Esophagus (tissue), 2 donors: ENCODE data around the gene NFIA. TPM values are rescaled to one million over a fixed set of nuclear protein-coding genes. Genes with fewer than 3 reads are reported as not detected.
A peak's percentile ranks its signal among the peaks of the same experiment; 100 is the strongest.

Experiments used
- H3K27ac ChIP-seq, 2 donors: one replicate each; pipeline ENCODE4 v1.5.1; 2013; ENCODE audit warnings: low read depth in 2 of 2, mild to moderate bottlenecking in 2 of 2, inconsistent platforms in 1 of 2, low read length in 1 of 2, moderate library complexity in 1 of 2
- H3K27me3 ChIP-seq, 2 donors: one replicate each; pipeline ENCODE4 v1.6.1; 2013; ENCODE audit warnings: low read length in 2 of 2, control low read depth in 1 of 2, mild to moderate bottlenecking in 1 of 2; ENCODE audit not compliant: insufficient read depth in 2 of 2, control insufficient read depth in 1 of 2
- H3K36me3 ChIP-seq, 2 donors: one replicate each; pipeline ENCODE4 v1.6.1; 2013; ENCODE audit warnings: low read length in 1 of 2; ENCODE audit not compliant: control insufficient read depth in 2 of 2, insufficient read depth in 2 of 2
- H3K4me1 ChIP-seq, 2 donors: one replicate each; pipeline ENCODE4 v1.6.1; 2013; ENCODE audit warnings: low read length in 1 of 2; ENCODE audit not compliant: control insufficient read depth in 2 of 2, insufficient read depth in 2 of 2
- H3K4me3 ChIP-seq, 2 donors: one replicate each; pipeline ENCODE4 v1.5.1; 2013; ENCODE audit warnings: low read length in 2 of 2, mild to moderate bottlenecking in 2 of 2, low read depth in 1 of 2, moderate library complexity in 1 of 2
- H3K9me3 ChIP-seq, 2 donors: one replicate each; pipeline ENCODE4 v1.6.1; 2013; ENCODE audit warnings: mild to moderate bottlenecking in 2 of 2, low read depth in 1 of 2, low read length in 1 of 2, moderate library complexity in 1 of 2; ENCODE audit not compliant: control insufficient read depth in 2 of 2, insufficient read depth in 1 of 2
- WGBS, 2 donors: extraction: QIAGEN DNeasy Blood & Tissue Kit; methylation state at CpG; one replicate each; pipeline ENCODE4 v1.1.7; 2013; 5-methylcytosine and 5-hydroxymethylcytosine counted together
- polyA plus RNA-seq, 2 donors: library from polyadenylated mRNA; stranded (reverse); fragments of 200-250 nt; gene quantifications; one replicate each; pipeline ENCODE4 v1.2.3, GENCODE V29; 2013
- donor health status: healthy with polysubstance abuse.
- donor health status: Bipolar disorder and iron deficiency.

Gene NFIA
- polyA plus RNA-seq, 2 donors, result 9.0 to 11.0 TPM

- peaks cover 0 to 3% of the 10 kb centered on the region in 2 donors for H3K4me1 ChIP-seq
- H3K27me3 ChIP-seq, result no peaks in the 10 kb centered on the region
- 67 to 71% methylated on average over 3 of the region's 3 CpGs for WGBS, 2 donors
- no peak overlapping the region for H3K4me3 ChIP-seq
- no peaks in the 10 kb centered on the region for H3K36me3 ChIP-seq
- H3K27ac ChIP-seq, result no peak overlapping the region
- H3K9me3 ChIP-seq, result no peaks in the 10 kb centered on the region
These were observed 29.0 kb downstream of the NFIA start for GRCh38 chr1:61111084-61112004.

DNA sequence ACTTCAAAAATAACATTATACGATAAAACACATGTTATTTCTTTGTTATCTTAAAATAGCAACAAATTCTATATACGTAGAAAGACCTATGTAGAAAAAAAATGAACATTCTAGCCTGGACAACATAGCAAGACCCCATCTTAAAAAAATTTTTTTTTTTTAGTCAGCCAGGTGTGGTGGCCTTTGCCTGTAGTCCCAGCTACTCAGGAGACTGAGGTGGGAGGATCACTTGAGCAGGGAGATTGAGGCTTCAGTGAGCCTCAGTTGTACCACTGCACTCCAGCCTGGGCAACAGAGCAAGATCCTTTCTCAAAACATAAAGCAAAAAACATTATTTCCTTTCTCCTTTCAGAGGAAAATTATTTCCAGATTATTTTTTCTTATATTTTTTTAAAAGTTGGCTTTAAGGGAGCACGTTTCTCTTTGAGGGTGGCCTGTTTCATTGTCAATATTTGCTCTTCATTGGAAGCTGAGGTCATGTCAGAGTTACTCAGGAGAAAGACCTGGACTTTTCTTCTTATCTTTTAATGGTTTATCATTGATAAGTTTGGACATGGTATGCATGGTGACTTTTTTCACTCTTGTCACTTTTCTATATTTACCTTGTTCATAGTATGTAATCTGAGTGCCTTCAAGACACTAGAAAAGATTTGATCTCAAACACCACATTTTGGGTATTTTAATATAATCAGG is 32.0 kb downstream of the NFIA start:
- 85 to 92% methylated on average over 3 of the region's 3 CpGs for WGBS, 2 donors
- Histone ChIP-seq H3K4me3 (no peak overlapping the region), H3K9me3 (no peaks in the 10 kb centered on the region), H3K36me3 (no peaks in the 10 kb centered on the region), H3K27ac (no peak overlapping the region), H3K4me1 (peaks cover 0 to 6% of the 10 kb centered on the region in 2 donors), H3K27me3 (no peaks in the 10 kb centered on the region)

GRCh38 chr1:61115436-61115835 is 33.1 kb downstream of the NFIA start:
- 90 to 97% methylated on average over 7 of the region's 7 CpGs for WGBS, 2 donors
- peak overlapping the region in 1 of 2 donors; percentile 26 for H3K27ac ChIP-seq
- H3K36me3 ChIP-seq, result no peaks in the 10 kb centered on the region
- no peaks in the 10 kb centered on the region for H3K9me3 ChIP-seq
- H3K4me3 ChIP-seq, result no peak overlapping the region
- no peaks in the 10 kb centered on the region for H3K27me3 ChIP-seq
- peaks cover 0 to 6% of the 10 kb centered on the region in 2 donors for H3K4me1 ChIP-seq

GRCh38 chr1:61116421-61116820 is 34.1 kb downstream of the NFIA start:
- H3K36me3 ChIP-seq, result no peaks in the 10 kb centered on the region
- H3K27ac ChIP-seq, result no peak overlapping the region
- H3K27me3 ChIP-seq, result no peaks in the 10 kb centered on the region
- H3K4me3 ChIP-seq, result no peak overlapping the region
- WGBS, 2 donors, result 55 to 56% methylated on average over 6 of the region's 6 CpGs
- H3K9me3 ChIP-seq, result no peaks in the 10 kb centered on the region
- peaks cover 0 to 6% of the 10 kb centered on the region in 2 donors for H3K4me1 ChIP-seq

GRCh38 chr1:61117283-61117682 is 34.9 kb downstream of the NFIA start:
- H3K27me3 ChIP-seq, result no peaks in the 10 kb centered on the region
- H3K4me3 ChIP-seq, result no peak overlapping the region
- no peaks in the 10 kb centered on the region for H3K36me3 ChIP-seq
- peaks cover 0 to 6% of the 10 kb centered on the region in 2 donors for H3K4me1 ChIP-seq
- WGBS, 2 donors, result 90 to 98% methylated on average over 2 of the region's 2 CpGs
- H3K27ac ChIP-seq, result no peak overlapping the region
- no peaks in the 10 kb centered on the region for H3K9me3 ChIP-seq

DNA sequence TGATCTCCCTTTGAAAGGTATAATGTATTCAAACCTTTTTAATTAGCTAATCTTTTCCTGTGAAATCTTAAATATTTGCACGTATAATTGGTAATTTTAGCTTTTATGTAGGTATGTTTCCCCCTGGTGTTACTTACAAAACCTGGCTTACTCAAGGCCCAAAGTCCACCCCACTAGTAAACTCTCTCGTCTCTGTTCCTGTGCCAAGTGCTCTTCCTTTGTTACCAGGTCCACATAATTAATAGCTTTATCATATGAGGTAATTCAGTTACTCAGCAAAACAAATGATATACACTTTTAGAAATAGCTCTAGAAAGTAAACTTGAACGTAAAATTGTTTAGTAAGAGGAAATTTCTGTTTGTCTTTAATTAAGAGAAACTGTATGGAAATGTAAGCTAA is 36.7 kb downstream of the NFIA start:
- Histone ChIP-seq H3K4me3 (no peak overlapping the region), H3K27me3 (no peaks in the 10 kb centered on the region), H3K36me3 (no peaks in the 10 kb centered on the region), H3K27ac (peak overlapping the region in 1 of 2 donors; percentile 13), H3K9me3 (no peaks in the 10 kb centered on the region), H3K4me1 (peaks cover 0 to 8% of the 10 kb centered on the region in 2 donors)
- 40 to 43% methylated on average over 3 of the region's 3 CpGs for WGBS, 2 donors

GRCh38 chr1:61120246-61120840 is 38.0 kb downstream of the NFIA start:
- no peaks in the 10 kb centered on the region for H3K9me3 ChIP-seq
- 32 to 51% methylated on average over 5 of the region's 5 CpGs for WGBS, 2 donors
- H3K36me3 ChIP-seq, result no peaks in the 10 kb centered on the region
- H3K27ac ChIP-seq, result no peak overlapping the region
- no peaks in the 10 kb centered on the region for H3K27me3 ChIP-seq
- H3K4me3 ChIP-seq, result peak overlapping the region in 1 of 2 donors; percentile 28
- peaks cover 3 to 8% of the 10 kb centered on the region in 2 donors for H3K4me1 ChIP-seq

DNA sequence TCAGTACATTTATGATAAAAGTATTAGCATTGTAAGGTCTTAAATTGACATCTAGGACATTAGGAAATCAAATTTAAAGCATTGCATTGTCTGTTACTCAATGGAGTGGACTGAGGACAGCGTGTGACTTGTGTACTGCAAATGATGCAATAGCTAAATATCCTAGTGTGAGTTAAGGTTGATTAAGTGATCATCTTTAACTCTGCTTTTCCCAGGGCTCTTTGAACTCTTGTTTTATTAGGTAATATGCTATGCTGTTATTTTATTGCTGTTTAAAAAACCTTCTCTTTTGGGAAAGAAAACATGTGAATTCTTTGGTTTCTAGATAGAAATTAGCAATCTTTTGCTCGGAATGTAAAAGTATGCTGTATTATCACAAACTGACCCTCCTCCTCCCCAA is 38.6 kb downstream of the NFIA start:
- H3K9me3 ChIP-seq, result no peaks in the 10 kb centered on the region
- no peaks in the 10 kb centered on the region for H3K36me3 ChIP-seq
- no peak overlapping the region for H3K4me3 ChIP-seq
- H3K4me1 ChIP-seq, result peaks cover 3 to 5% of the 10 kb centered on the region in 2 donors
- H3K27me3 ChIP-seq, result no peaks in the 10 kb centered on the region
- 46 to 63% methylated on average over 2 of the region's 2 CpGs for WGBS, 2 donors
- no peak overlapping the region for H3K27ac ChIP-seq

- H3K27ac ChIP-seq, result no peak overlapping the region
- no peaks in the 10 kb centered on the region for H3K36me3 ChIP-seq
- no peak overlapping the region for H3K4me3 ChIP-seq
- H3K27me3 ChIP-seq, result no peaks in the 10 kb centered on the region
- H3K4me1 ChIP-seq, result peaks cover 3 to 5% of the 10 kb centered on the region in 2 donors
- H3K9me3 ChIP-seq, result no peaks in the 10 kb centered on the region
These were observed 39.3 kb downstream of the NFIA start for GRCh38 chr1:61121631-61122030.
